GM12878 (cell line): Measurements from ENCODE around the gene TRERF1. TPM values are rescaled to one million over a fixed set of nuclear protein-coding genes. Genes with fewer than 3 reads are reported as not detected.

ENCODE experiments used
- CEBPB ChIP-seq, 2 experiments: fragments of 150-350 bp in 1 of 2; IDR thresholded peaks; 2 replicates each; pipeline ENCODE4 v1.6.1; 2012 to 2014; ENCODE audit warnings: low read depth in 2 of 2, low read length in 2 of 2, borderline replicate concordance in 1 of 2, inconsistent platforms in 1 of 2
- MLLT1 ChIP-seq: fragments of 450-650 bp; IDR thresholded peaks from 2 replicates; pipeline ENCODE4 v1.6.1; 2016; ENCODE audit warnings: mild to moderate bottlenecking
- RAD21 ChIP-seq: IDR thresholded peaks from 2 replicates; pipeline ENCODE4 v1.6.1; 2011; ENCODE audit warnings: mild to moderate bottlenecking, low read depth, low read length, moderate library complexity; ENCODE audit not compliant: insufficient read depth
- ZSCAN29 ChIP-seq: fragments of 450-650 bp; IDR thresholded peaks from 2 replicates; pipeline ENCODE4 v1.6.1; 2017; ENCODE audit warnings: mild to moderate bottlenecking, moderate library complexity
- polyA plus RNA-seq, 11 experiments: library from polyadenylated mRNA; depleted of rRNA in 4 of 11; unstranded in 6 of 11; stranded (reverse) in 5 of 11; fragments of >200 nt; fragmentation: Nextera tagmentation in 4 of 11; fragmentation: Illumina TruSeq in 1 of 11; extraction: Ambion mirVana in 4 of 11; extraction: Trizol in 1 of 11; gene quantifications; 1 replicate in 1 of 11; 2 replicates in 10 of 11; pipeline versions ENCODE4 v1.2.1 to v1.2.3, GENCODE V29; 2011 to 2016; ENCODE audit warnings: inconsistent platforms in 2 of 11, missing spikeins in 2 of 11, low read depth in 1 of 11
- total RNA-seq, 4 experiments: library from RNA; depleted of rRNA in 3 of 4; stranded (reverse); fragments of >200 nt in 3 of 4; fragmentation: Illumina TruSeq in 1 of 4; extraction: Trizol in 1 of 4; gene quantifications; 2 replicates each; pipeline versions ENCODE4 v1.2.1 to v1.2.3, GENCODE V29; 2013 to 2021
- TF ChIP-seq, protein P1 (sequence below): fragments of 450-650 bp; IDR thresholded peaks from 2 replicates; pipeline ENCODE4 v1.6.1; 2017; ENCODE audit warnings: antibody characterized with exemption, mild to moderate bottlenecking, moderate library complexity
- TF ChIP-seq, protein P2 (sequence below): IDR thresholded peaks from 2 replicates; pipeline ENCODE4 v1.6.1; 2011; ENCODE audit warnings: borderline replicate concordance, low read depth, mild to moderate bottlenecking, moderate library complexity, mixed read lengths, low read length; ENCODE audit not compliant: insufficient read depth; ENCODE audit errors: extremely low read length

The TRERF1 gene
- total and polyA plus RNA-seq, 10 of the 15 experiments (the other 5 are each of a cell fraction or from before 2014, with no cell fraction given): 2.2 to 19.4 (median 7.2) TPM

DNA sequence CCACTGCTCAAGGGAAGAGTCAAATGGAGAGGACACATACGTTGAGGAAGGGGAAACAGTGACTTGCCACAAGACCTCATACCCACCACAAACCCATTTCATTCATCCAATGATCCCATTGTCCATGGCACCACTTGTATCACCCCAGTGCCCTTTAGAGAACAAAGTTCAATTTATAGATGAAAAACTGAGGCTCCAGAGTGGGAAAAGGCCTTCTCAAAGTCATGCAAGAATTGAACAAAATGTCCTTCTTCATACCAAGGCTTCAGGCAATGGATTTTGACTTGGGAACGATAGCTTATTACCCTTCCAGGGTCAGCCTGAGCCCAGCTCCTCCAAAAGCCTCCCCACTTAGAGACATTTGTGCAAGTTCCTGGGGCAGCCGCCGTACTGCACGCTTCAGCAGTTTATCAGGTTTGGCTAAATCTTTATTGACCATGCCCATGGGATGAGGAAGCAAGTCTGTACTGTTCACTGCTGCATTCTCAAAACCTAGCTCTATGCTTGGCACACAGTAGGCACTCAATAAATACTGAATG, 186.8 kb downstream of the TRERF1 start (continued):
- TF ChIP-seq, protein P1, sequence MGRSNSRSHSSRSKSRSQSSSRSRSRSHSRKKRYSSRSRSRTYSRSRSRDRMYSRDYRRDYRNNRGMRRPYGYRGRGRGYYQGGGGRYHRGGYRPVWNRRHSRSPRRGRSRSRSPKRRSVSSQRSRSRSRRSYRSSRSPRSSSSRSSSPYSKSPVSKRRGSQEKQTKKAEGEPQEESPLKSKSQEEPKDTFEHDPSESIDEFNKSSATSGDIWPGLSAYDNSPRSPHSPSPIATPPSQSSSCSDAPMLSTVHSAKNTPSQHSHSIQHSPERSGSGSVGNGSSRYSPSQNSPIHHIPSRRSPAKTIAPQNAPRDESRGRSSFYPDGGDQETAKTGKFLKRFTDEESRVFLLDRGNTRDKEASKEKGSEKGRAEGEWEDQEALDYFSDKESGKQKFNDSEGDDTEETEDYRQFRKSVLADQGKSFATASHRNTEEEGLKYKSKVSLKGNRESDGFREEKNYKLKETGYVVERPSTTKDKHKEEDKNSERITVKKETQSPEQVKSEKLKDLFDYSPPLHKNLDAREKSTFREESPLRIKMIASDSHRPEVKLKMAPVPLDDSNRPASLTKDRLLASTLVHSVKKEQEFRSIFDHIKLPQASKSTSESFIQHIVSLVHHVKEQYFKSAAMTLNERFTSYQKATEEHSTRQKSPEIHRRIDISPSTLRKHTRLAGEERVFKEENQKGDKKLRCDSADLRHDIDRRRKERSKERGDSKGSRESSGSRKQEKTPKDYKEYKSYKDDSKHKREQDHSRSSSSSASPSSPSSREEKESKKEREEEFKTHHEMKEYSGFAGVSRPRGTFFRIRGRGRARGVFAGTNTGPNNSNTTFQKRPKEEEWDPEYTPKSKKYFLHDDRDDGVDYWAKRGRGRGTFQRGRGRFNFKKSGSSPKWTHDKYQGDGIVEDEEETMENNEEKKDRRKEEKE: no peak
- TF ChIP-seq, protein P2, sequence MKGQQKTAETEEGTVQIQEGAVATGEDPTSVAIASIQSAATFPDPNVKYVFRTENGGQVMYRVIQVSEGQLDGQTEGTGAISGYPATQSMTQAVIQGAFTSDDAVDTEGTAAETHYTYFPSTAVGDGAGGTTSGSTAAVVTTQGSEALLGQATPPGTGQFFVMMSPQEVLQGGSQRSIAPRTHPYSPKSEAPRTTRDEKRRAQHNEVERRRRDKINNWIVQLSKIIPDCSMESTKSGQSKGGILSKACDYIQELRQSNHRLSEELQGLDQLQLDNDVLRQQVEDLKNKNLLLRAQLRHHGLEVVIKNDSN: no peak
- TF ChIP-seq ZSCAN29 (no peak), MLLT1 (no peak), RAD21 (no peak), CEBPB (IDR thresholded peaks at IDR 0.05; ENCODE audit: borderline replicate concordance in 1 of 2, low read depth in 2 of 2, low read length in 2 of 2) (no peak)
